Stimulated activated CD8-positive, alpha-beta memory T cell treated with anti-CD3 and anti-CD28 coated beads, Interleukin-7, amount 100 ng/mL, for 48 hours (primary cell): ENCODE measurements around the gene MET.
"Not testable (repeated sequence)": the region's sequence is repeated elsewhere in the genome, so short reads cannot be mapped to it uniquely, and the experiment has no call there.

Source experiments
- DNase-seq, 2 donors: peaks; one replicate each; pipeline ENCODE4 v3.0.0-alpha.2; 2020; ENCODE audit warnings: low read depth in 1 of 2; ENCODE audit errors: extremely low read depth in 1 of 2

The MET gene

GRCh38 chr7:116671681-116672595 lies at the start of gene MET:
TSS of gene MET (plus strand) at chr7:116672196. CDS start at chr7:116699085, 26,889 bp downstream.
- DNase-seq: peak; percentile 29 to 51

DNA sequence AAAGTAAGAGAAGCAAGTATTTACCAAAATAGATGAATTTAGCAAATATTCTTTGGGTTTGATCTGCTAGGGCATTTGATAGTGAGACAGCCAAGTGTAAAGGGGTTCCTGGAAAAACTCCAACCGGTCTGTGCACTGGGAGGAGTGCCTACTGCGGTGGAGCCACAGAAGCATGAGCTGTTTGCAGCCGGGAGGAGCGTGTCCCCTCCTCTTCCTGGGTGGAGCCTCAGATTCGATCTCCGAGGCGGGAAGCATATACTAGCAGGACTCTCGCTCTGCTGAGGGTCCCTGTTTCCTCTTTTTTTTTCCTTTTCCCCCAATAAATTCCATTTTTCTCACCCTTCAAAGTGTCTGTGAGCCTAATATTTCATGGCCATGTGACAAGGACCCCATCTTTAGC lies 45.1 kb upstream of the MET start:
- no peak for DNase-seq

DNA sequence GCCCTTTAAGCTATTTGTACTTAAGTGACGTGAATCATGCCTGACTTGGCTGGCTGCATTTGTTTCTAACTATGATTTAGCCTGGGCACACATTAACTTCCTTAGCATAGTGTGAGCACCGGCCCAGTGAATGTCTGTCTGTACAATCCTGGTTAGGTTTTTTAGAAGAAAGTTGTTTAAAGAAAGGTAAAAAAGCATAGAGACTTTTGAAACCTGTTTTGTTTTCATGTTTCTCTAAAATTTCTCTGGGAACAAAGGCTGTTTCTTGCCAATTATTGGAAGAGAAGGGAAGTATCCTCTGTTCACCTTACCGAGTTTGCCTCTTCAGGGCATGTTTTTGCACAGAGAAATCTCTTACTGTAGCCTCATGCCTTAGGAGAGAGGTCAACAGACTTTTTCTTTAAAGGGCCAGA lies 42.9 kb upstream of the MET start:
- DNase-seq: no peak

DNA sequence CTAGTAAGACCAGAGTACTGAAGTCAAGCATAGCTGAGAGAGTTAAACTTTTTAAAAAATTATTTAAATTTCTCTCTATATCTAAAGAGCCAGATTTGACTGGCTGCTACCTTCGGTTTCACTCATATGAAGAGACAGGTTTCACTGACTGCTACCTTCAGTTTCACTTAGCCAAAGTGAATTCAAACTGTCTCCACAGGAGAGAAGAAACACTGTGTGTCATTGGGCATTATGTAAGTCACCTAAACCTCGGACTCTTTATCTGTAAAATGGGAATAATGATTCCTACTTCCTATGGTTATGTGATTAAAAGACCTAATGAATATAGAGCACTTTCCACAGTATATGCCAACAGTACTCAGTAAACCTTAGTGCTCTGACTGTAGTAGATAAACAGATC lies 41.6 kb upstream of the MET start:
- DNase-seq: no peak

DNA sequence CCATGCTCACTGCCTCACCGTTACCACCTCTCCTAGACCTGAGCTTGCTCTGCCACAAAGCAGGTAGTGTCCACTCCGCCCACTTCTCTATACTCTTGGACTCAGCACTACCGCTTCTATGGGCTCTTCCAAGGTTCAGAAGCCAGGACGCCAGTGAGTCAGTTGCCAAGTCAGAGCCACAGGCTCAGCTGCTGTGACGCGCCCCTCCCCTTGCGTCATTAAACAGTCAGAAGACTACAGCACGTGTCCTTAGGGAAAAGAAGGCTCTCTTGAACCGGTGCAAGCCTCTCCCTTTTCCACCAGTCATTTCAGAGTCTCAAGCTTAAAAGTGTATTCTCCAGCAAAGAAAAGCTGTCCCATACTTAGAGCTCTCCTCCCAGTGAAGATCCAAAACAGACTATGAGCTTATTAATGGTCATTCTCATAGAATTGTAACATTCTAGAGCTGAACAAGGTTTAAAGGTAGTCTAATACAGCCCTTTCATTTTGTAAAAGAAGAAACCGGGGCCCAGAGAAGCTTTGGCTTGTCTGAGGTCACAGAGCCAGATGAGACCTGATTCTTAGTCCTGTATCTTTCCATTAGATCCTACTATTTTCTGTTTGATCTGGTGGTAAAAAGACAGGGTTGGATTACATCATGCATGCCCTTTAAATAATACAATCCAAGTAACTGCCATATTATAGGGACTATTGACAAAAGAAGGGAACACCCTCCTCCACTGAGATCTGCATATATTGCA lies 40.9 kb upstream of the MET start:
- no peak for DNase-seq

GRCh38 chr7:116631676-116632075 lies 40.3 kb upstream of the MET start:
- DNase-seq: no peak

- DNase-seq: no peak
Measured at GRCh38 chr7:116632384-116632783, 39.6 kb upstream of the MET start.

DNA sequence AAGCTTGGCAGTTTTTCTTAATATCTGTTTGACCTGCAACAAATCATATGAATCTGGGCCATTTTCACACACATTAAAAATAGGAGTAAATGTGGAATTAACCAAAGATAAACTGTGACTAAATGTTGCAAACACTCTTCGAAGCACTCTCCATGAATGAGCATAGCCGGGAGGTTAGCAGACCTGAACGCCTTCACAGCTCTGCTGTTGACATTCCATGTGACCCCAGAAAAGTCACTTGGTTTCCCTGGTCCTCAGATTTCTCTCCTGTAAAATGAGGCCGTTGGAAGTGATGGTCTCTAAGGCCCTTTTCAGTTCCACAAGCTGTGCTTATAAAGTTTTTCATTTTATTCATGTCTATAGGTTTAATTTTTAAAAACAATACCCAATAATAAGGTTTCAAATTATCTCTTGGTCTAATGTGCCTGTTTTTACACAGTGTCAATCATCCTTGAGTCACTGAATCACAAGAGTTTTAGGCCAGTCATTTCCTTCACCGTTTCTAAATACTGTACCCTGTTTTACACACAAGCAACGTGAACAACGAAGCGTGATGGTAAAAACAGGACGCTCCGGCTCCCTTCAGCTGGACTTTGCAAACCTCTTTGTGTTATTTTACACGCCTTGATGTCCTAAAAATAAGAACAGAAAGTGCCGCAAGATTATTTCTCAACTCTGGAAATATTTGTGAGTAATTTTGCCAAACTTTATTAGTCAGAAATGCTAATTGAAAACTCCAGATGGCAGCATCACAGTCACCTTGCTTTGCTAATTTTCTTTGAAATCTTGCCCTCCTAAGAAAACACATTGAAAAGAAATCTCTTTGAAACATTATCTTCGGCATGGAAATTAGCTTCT lies 38.6 kb upstream of the MET start:
- DNase-seq: no peak

GRCh38 chr7:116636997-116637396 lies 35.0 kb upstream of the MET start:
- DNase-seq: no peak

DNA sequence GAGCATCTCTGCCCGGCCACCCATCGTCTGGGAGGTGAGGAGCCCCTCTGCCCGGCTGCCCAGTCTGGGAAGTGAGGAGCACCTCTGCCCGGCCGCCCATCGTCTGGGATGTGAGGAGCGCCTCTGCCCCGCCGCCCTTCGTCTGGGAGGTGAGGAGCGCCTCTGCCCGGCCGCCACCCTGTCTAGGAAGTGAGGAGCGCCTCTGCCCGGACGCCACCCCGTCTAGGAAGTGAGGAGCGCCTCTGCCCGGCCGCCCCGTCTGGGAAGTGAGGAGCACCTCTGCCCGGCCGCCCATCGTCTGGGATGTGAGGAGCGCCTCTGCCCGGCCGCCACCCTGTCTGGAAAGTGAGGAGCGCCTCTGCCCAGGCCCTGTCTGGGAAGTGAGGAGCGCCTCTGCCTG lies 33.4 kb upstream of the MET start:
- DNase-seq: not testable (repeated sequence)

DNA sequence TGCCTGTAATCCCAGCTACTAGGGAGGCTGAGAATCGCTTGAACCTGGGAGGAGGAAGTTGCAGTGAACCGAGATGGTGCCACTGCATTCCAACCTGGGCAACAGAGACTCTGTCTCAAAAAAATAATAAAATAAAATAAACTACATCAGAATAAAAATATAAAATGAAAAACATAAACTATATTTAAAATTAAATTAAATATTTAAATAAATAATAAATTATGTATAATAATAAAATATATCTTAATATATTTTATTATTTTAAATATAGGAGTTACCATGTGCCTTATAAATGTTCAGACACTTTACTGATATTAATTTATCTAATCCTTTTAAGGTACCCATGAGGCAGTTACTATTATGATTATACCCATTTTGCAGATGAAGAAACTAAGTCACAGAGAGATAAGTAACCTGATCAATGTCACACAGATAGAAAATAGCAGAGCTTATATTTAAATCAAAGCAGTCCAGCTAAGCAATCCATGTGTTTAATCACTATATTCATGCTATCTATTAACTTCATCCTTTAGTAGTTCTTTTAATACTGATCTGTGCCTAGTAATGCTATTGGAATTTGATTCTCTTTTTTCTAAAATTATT lies 30.3 kb upstream of the MET start:
- DNase-seq: no peak

DNA sequence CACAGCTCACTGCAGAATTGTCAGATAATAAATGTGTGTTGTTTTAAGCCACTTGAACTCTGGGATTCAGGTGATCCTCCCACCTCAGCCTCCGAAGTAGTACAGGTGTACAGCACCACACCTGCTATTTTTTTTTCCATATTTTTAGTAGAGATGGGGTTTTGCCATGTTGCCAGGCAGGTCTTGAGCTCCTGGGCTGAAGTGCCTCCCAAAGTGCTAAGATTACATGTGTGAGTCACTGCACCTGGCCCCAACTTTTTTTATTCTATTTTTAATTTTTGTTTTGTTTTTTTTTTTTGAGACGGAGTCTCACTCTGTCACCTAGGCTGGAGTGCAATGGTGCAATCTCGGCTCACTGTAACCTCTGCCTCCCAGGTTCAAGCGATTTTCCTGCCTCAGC lies 28.8 kb upstream of the MET start:
- not testable (repeated sequence) for DNase-seq

GRCh38 chr7:116644628-116645027 lies 27.4 kb upstream of the MET start:
- no peak for DNase-seq

DNA sequence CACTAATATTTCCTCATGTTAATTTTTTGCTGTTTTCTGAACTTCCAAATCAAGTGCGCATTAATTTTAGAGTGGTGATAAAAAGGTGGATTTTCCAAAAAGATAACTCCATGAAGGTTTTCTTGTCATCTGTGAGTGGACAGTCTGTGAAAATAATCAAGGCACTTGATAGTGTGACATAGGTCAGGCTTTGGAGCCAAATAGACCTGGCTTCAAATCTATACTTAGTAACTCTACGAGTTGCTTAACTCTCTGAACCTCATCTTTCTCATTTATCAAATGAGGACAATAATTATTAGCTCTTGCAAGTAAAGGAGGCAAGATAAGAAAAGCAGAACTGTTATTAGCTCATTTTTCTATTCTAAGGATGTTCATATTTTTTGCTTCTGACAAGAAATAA lies 24.7 kb upstream of the MET start:
- no peak for DNase-seq

GRCh38 chr7:116647861-116648260 lies 24.1 kb upstream of the MET start:
- DNase-seq: no peak

DNA sequence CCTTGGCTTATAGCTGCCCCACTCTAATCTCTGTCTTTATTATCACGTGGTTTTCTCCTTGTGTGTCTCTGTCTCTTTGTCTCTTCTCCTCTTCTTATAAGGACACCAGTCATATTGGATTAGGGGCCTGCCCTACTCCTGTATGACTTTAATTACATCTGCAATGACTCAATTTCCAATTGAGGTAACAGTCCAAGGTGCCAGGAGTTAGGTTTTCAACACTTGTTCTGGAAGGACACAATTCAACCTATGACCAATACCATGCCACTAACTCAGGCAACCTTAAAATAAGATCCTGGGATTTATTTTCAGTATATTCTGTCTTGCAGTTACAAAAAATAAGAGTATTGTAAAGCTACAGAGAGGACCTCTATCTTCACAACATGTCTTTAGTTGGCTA lies 21.6 kb upstream of the MET start:
- no peak for DNase-seq

DNA sequence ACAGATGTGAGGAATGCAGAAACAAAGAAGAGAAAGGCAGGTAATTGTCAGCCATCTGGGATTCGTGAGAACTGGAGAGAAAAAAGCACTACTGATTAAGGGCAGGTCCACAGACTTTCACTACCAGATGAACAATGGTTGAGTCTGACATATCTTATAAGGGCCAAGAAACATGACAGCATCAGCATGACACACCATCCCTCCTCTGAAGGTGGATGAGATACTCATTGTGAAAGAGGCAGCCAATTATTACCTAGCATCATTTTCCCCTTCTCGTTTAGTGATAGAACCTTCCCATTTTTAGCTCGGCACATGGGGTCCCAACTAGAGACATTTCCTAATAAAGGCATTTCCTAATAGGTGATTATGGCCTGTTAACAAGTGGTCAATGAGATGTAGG lies 19.2 kb upstream of the MET start:
- DNase-seq: peak in 1 of 2 donors; percentile 4

- no peak for DNase-seq
Measured at GRCh38 chr7:116653204-116653603, 18.8 kb upstream of the MET start.

DNA sequence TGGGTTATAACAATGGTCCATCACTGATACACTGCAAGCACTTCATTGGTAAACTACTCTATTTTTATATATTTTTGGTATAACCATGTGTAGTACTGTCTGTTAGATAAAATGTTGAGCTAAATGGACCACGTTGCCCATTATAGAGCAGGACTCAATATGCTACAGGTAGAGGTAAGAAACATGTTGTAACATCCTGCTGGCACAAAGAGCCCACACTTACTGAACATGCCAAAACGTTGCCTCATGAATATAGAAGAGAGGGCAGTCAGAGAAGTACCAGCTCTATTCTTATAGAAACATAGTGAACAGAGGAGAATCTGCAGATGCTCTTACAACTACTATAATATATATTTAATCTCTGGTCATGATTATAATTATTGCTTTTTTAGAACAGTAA lies 18.4 kb upstream of the MET start:
- DNase-seq: no peak

- DNase-seq: not testable (repeated sequence)
Measured at GRCh38 chr7:116659248-116659647, 12.7 kb upstream of the MET start.

DNA sequence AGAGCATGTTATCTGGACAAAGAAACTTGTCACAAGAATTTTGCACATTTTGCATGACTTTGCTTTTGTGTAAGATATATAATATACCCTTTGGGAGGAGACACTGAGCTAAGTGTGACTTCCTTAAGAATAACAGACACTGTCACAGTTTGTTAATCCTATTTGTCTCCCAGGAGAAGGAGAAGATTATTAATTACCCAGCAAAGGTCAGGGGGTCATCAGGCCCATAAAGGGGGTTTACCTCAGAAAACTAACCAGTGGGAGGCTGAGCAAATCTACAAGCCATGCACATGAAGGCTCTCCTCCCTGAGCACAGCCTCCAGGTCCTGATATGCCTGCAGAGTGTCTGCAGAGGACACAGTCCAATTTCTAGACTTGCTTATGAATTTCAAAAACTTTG lies 10.1 kb upstream of the MET start:
- no peak for DNase-seq
